DOHH2 (cell line): Measurements from ENCODE around the gene RASGEF1B.
A peak's percentile ranks its signal among the peaks of the same experiment; 100 is the strongest.

Experiments used
- H3F3A ChIP-seq: fragments of 200-600 bp; sonication (generic), shearing (Covaris generic); 2 replicates; pipeline ENCODE4 v1.6.0; 2016; ENCODE audit warnings: antibody characterized with exemption, mild to moderate bottlenecking; ENCODE audit not compliant: control insufficient read depth, insufficient read depth
- H3K27ac ChIP-seq: fragments of 200-600 bp; sonication (generic); 2 replicates; pipeline ENCODE4 v1.5.1; 2014; ENCODE audit warnings: low read depth, mild to moderate bottlenecking, low read length, moderate library complexity
- H3K27me3 ChIP-seq: fragments of 200-600 bp; sonication (generic); 2 replicates; pipeline ENCODE4 v1.6.1; 2014; ENCODE audit warnings: mild to moderate bottlenecking, low read length, mixed read lengths; ENCODE audit not compliant: control insufficient read depth
- H3K36me3 ChIP-seq: fragments of 200-600 bp; sonication (generic); 2 replicates; pipeline ENCODE4 v1.6.1; 2014; ENCODE audit warnings: mild to moderate bottlenecking, low read length, moderate library complexity, mixed read lengths; ENCODE audit not compliant: control insufficient read depth
- H3K4me1 ChIP-seq: fragments of 200-600 bp; sonication (generic); 2 replicates; pipeline ENCODE4 v1.6.1; 2014; ENCODE audit warnings: mild to moderate bottlenecking, low read length, mixed read lengths; ENCODE audit not compliant: control insufficient read depth
- H3K4me2 ChIP-seq: fragments of 200-600 bp; sonication (generic); 2 replicates; pipeline ENCODE4 v1.6.0; 2014; ENCODE audit warnings: mild to moderate bottlenecking, low read length, moderate library complexity
- H3K4me3 ChIP-seq: fragments of 200-600 bp; sonication (generic); 2 replicates; pipeline ENCODE4 v1.5.1; 2014; ENCODE audit warnings: mild to moderate bottlenecking, low read length, mixed read lengths
- H3K79me2 ChIP-seq: fragments of 200-600 bp; sonication (generic); 2 replicates; pipeline ENCODE4 v1.6.1; 2014; ENCODE audit warnings: mild to moderate bottlenecking, low read length, mixed read lengths; ENCODE audit not compliant: control insufficient read depth
- H3K9me2 ChIP-seq: fragments of 200-600 bp; sonication (generic); replicated peaks from 2 replicates; pipeline ENCODE4 v1.6.1; 2014; ENCODE audit warnings: mild to moderate bottlenecking, low read length, mixed read lengths; ENCODE audit not compliant: control insufficient read depth
- H3K9me3 ChIP-seq: fragments of 200-600 bp; sonication (generic); 2 replicates; pipeline ENCODE4 v1.6.1; 2014; ENCODE audit warnings: antibody characterized with exemption, low read length, mixed read lengths; ENCODE audit not compliant: control insufficient read depth, insufficient read depth
- H4K20me1 ChIP-seq: fragments of 200-600 bp; sonication (generic); 2 replicates; pipeline ENCODE4 v1.6.0; 2014; ENCODE audit warnings: low read depth, mild to moderate bottlenecking, antibody characterized with exemption, low read length, moderate library complexity; ENCODE audit not compliant: control insufficient read depth, insufficient read depth
- CTCF ChIP-seq: fragments of 200-600 bp; sonication (generic); IDR thresholded peaks from one replicate; pipeline ENCODE4 v1.5.1; 2014; ENCODE audit warnings: antibody characterized with exemption, mild to moderate bottlenecking, low read depth, low read length; ENCODE audit not compliant: poor library complexity, severe bottlenecking
- EZH2phosphoT487 ChIP-seq: fragments of 200-600 bp; sonication (generic); IDR thresholded peaks from 2 replicates; pipeline ENCODE4 v1.6.1; 2017; ENCODE audit warnings: borderline replicate concordance, mild to moderate bottlenecking, antibody characterized with exemption, low read length, moderate library complexity, mixed read lengths

RASGEF1B gene

GRCh38 chr4:81506731-81507130, 35.0 kb upstream of the RASGEF1B start:
- Histone ChIP-seq H4K20me1 (no peaks in the 10 kb centered on the region), H3K4me1 (peaks cover 58% of the 10 kb centered on the region), H3K9me2 (no peaks in the 10 kb centered on the region), H3F3A (no peaks in the 10 kb centered on the region), H3K36me3 (no peaks in the 10 kb centered on the region), H3K27me3 (no peaks in the 10 kb centered on the region), H3K4me3 (no peak overlapping the region), H3K27ac (no peak overlapping the region), H3K4me2 (no peak overlapping the region), H3K9me3 (no peaks in the 10 kb centered on the region), H3K79me2 (no peaks in the 10 kb centered on the region)
- TF ChIP-seq EZH2phosphoT487 = no peak
- no peak for TF ChIP-seq CTCF

- Histone ChIP-seq H4K20me1 (no peaks in the 10 kb centered on the region), H3F3A (no peaks in the 10 kb centered on the region), H3K36me3 (no peaks in the 10 kb centered on the region), H3K9me2 (no peaks in the 10 kb centered on the region), H3K9me3 (no peaks in the 10 kb centered on the region), H3K27ac (no peak overlapping the region), H3K4me2 (peak overlapping the region; percentile 47), H3K27me3 (no peaks in the 10 kb centered on the region), H3K4me1 (peaks cover 48% of the 10 kb centered on the region), H3K4me3 (peak overlapping the region; percentile 29), H3K79me2 (no peaks in the 10 kb centered on the region)
- no peak for TF ChIP-seq EZH2phosphoT487
- TF ChIP-seq CTCF = no peak
Measured at GRCh38 chr4:81505726-81506125, 34.0 kb upstream of the RASGEF1B start.

DNA sequence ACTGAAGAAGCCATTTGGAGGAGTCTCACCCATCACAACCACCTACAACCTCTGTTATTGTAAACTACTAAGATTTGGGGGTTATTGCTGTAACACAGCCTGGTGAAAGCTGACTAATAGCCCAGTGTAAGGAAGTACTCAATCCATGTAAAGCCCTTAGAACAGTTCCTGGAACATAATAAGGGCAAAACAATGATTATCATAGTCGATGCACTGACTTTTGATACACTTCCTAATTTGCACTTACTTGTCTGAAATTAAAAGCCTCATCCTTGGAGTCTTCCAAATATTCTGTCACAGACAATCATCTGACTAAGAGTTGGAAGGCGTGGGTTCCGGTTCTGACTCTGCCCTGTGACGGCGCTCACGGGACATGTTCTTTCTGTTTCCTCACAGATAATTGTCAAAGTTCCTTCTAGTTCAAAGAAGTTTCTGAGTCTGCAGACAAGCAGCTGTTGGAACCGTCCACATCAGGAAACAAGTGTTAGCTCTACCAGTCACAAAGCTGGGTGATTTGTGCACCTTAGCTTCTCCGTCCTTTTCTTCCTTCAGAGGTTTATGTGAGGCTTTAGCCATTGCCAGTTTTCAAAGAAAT, 33.4 kb upstream of the RASGEF1B start:
- H3K27ac ChIP-seq = no peak overlapping the region
- H3F3A ChIP-seq = no peaks in the 10 kb centered on the region
- H3K4me2 ChIP-seq = peak overlapping the region; percentile 47
- H3K79me2 ChIP-seq = no peaks in the 10 kb centered on the region
- H4K20me1 ChIP-seq = no peaks in the 10 kb centered on the region
- H3K9me2 ChIP-seq = no peaks in the 10 kb centered on the region
- H3K27me3 ChIP-seq = no peaks in the 10 kb centered on the region
- H3K4me3 ChIP-seq = peak overlapping the region; percentile 29
- H3K4me1 ChIP-seq = peaks cover 42% of the 10 kb centered on the region
- TF ChIP-seq CTCF = peak; percentile 16
- TF ChIP-seq EZH2phosphoT487 = no peak
- H3K36me3 ChIP-seq = no peaks in the 10 kb centered on the region
- H3K9me3 ChIP-seq = no peaks in the 10 kb centered on the region
